Measurements from ENCODE around the gene ZBTB1. TPM values are rescaled to one million over a fixed set of nuclear protein-coding genes. Genes with fewer than 3 reads are reported as not detected.

Gene ZBTB1
- total RNA-seq, 1 experiment from 2014 or later = 37.8 TPM

- Histone ChIP-seq H3K9me3 (ENCODE audit: control insufficient read depth, low read depth, low read length) (no peaks in the 10 kb centered on the region), H4K20me1 (ENCODE audit: control insufficient read depth, insufficient read depth, insufficient read length) (no peaks in the 10 kb centered on the region), H3K4ac (ENCODE audit: low read depth, low read length) (no peak overlapping the region), H3K27ac (ENCODE audit: insufficient read length, low read depth, low read length) (no peak overlapping the region), H4K5ac (ENCODE audit: insufficient read length, low read depth, low read length) (no peak overlapping the region), H3K4me1 (ENCODE audit: insufficient read depth, low read length) (no peaks in the 10 kb centered on the region), H2BK12ac (ENCODE audit: insufficient read length, low read depth, low read length) (no peak overlapping the region), H3K27me3 (ENCODE audit: insufficient read depth, low read length) (no peaks in the 10 kb centered on the region), H3K23ac (ENCODE audit: insufficient read length, low read depth, low read length) (no peak overlapping the region), H3K79me1 (ENCODE audit: insufficient read depth, low read depth, low read length, poor library complexity, severe bottlenecking) (no peaks in the 10 kb centered on the region), H3K4me2 (ENCODE audit: insufficient read depth, insufficient read length, low read length) (no peak overlapping the region), H3K18ac (ENCODE audit: insufficient read length, low read depth, low read length) (no peak overlapping the region), H3K23me2 (ENCODE audit: insufficient read length, low read depth, low read length, poor library complexity, severe bottlenecking) (no peaks in the 10 kb centered on the region), H4K91ac (ENCODE audit: insufficient read length, low read depth, low read length) (no peak overlapping the region), H3K14ac (ENCODE audit: insufficient read depth, low read length) (no peak overlapping the region), H4K8ac (replicated peaks; ENCODE audit: insufficient read length, low read depth, low read length) (no peak overlapping the region), H2AK5ac (ENCODE audit: insufficient read length, low read length) (no peak overlapping the region), H3K9ac (ENCODE audit: extremely low read depth, insufficient read length, low read length) (no peak overlapping the region), H2BK120ac (ENCODE audit: low read depth, low read length, poor library complexity, severe bottlenecking) (no peak overlapping the region), H3K56ac (ENCODE audit: insufficient read length, low read depth, low read length) (no peak overlapping the region), H2BK15ac (ENCODE audit: low read depth, low read length) (no peak overlapping the region), H3T11ph (ENCODE audit: low read length) (no peak overlapping the region), H2BK5ac (ENCODE audit: insufficient read length, low read length) (no peak overlapping the region), H3K79me2 (ENCODE audit: insufficient read depth, low read length) (peaks cover 20% of the 10 kb centered on the region; the same call in 1 of the 2 replicates), H2BK20ac (ENCODE audit: low read depth, low read length, poor library complexity, severe bottlenecking) (no peak overlapping the region), H2AFZ (ENCODE audit: low read length) (no peak overlapping the region)
- DNase-seq = no peak
- Mint-ChIP-seq H3K27ac (no peak overlapping the region), H3K36me3 (ENCODE audit: insufficient read depth in 1 of 3, low read depth in 3 of 3) (no peaks in the 10 kb centered on the region), H3K27me3 (ENCODE audit: low read depth) (no peaks in the 10 kb centered on the region), H3K4me1 (peaks cover 13% of the 10 kb centered on the region in 2 experiments), H3K9me3 (no peaks in the 10 kb centered on the region), H3K4me3 (no peak overlapping the region)
- no CpG with 5 or more reads among the region's 1 CpG for WGBS (ENCODE audit: extremely low coverage, insufficient read length, low lambda C conversion rate)
- no peak for TF ChIP-seq CTCF (conservative IDR thresholded peaks at IDR 0.05)
Observed at GRCh38 chr14:64515053-64515452, 10.5 kb downstream of the ZBTB1 start.
